GM19099 (cell line): ENCODE results near the gene LTB4R.

Experiments used
- POLR2A ChIP-seq: IDR thresholded peaks from 3 replicates; pipeline ENCODE4 v1.6.1; 2011; ENCODE audit warnings: low read depth; ENCODE audit not compliant: insufficient read length; ENCODE audit errors: extremely low read depth

The LTB4R gene

GRCh38 chr14:24356208-24356607 is 44.9 kb downstream of the LTB4R start:
- no peak for TF ChIP-seq POLR2A

DNA sequence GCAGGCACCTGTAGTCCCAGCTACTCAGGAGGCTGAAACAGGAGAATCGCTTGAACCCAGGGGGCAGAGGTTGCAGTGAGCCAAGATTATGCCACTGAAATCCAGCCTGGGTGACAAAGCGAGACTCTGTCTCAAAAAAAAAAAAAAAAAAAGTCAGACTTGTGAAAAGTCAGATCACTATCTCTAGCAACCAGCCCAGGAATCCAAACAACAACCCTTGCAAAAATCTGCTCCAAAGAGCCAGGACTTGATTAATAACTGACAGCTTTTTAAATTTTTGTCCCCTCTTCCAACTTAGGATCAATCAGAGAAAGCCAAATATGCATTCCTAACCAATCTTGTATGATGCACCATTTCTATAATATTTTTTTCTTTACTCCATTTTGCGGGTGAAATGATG is 49.0 kb downstream of the LTB4R start:
- no peak for TF ChIP-seq POLR2A

GRCh38 chr14:24361326-24361725 is 50.0 kb downstream of the LTB4R start:
- no peak for TF ChIP-seq POLR2A

- TF ChIP-seq POLR2A, result no peak
Observed at GRCh38 chr14:24362241-24362960, 51.1 kb downstream of the LTB4R start.

DNA sequence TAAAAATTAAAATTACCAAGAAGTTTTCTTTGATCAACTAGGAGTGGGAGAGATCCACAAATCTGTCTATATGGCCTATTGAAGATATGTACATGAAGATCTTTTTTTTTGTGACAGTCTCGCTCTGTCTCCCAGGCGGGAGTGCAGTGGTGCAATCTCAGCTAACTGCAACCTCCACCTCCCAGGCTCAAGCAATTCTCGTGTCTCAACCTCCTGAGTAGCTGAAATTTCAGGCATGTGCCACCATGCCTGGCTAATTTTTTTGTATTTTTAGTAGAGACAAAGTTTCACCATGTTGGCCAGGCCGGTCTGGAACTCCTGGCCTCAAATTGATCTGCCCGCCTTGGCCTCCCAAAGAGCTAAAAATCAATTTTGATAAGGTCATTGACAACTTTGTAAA is 52.1 kb downstream of the LTB4R start:
- no peak for TF ChIP-seq POLR2A

DNA sequence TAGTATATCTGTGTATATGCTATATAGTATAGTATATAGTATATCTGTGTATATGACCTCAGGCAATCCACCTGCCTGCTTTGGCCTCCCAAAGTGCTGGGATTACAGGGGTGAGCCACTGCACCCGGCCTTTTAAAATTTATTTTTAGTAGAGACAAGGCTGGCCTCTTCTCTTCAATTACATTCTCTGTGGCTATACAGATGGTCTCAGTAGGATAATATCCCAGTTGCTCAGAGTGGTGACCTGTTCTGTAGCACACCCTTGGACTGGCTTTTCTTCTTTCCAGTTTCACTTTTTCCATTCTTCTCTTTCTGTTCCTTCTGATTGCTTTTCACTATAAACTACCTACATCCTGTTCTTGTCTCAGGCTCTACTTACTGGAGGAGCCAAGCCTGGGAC is 53.5 kb downstream of the LTB4R start:
- no peak for TF ChIP-seq POLR2A

DNA sequence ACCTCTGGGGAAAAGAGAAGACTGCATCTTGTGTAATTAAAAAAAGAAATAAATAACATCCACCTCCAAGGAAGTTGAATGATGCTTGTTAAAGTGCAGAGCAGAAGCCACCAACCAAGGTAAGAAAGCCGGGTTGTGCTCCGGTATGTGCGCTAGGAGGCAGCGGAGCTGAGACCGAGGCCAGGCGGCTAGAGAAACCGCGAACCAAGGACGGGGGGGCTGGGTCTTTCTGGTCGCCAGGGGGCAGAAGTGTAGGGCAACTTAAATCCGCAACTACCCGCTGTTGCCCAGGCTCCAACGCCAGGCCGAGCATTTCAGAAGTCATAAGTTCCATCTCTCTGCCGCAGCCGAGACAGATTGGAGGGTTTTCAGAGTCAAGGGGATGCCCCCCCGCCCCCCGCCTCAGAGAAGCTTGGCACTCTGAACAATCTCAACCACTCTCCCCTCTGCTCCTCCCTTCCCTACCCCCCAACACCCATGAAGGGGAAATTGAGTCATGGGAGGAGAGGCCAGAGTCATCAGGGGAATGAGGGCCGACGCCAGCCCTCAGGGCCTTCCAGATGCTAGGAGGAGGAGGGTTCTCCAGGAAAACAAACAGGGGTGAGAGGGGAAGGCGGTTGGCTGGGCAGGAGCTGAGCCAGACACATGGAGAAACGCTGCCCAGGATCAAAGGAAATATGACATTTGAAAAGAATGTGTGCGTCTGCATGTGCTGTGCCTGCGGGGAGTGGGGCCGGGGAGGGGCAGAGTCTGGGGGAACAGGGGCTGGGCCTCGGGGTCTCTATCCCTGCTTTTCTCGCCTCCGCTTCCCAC is 54.5 kb downstream of the LTB4R start:
- TF ChIP-seq POLR2A, result no peak

GRCh38 chr14:24366413-24366720 is 55.1 kb downstream of the LTB4R start:
- no peak for TF ChIP-seq POLR2A

GRCh38 chr14:24366721-24367513 is 55.6 kb downstream of the LTB4R start:
- peak; percentile 52 for TF ChIP-seq POLR2A
